A549 (cell line): ENCODE measurements around the gene PPM1G. TPM values are rescaled to one million over a fixed set of nuclear protein-coding genes. Genes with fewer than 3 reads are reported as not detected.

Source experiments
- ATAC-seq, 2 experiments: fragments of 200-7000 bp in 1 of 2; fragments of >200 bp in 1 of 2; cut with Nextera tagmentation in 1 of 2; cut with Tn5 transposase in 1 of 2; 3 replicates each; pipeline versions ENCODE4 v1.8.0 to v1.9.1; 2018 to 2020; ENCODE audit warnings: mild to moderate bottlenecking in 1 of 2, moderate library complexity in 1 of 2
- CTCF ChIA-PET: fragments of 300-600 bp; sonication (Branson Sonifier 250); formaldehyde crosslinking; extraction: SDS; loops from one replicate; lab custom pipeline; 2021; ENCODE audit warnings: antibody characterized with exemption, inconsistent platforms; lab: Yijun Ruan, JAX
- POLR2A ChIA-PET: fragments of 350-600 bp; formaldehyde crosslinking; extraction: SDS; loops from one replicate; lab custom pipeline; 2021; ENCODE audit warnings: antibody characterized with exemption, inconsistent platforms; lab: Yijun Ruan, JAX
- DNase-seq, 2 experiments: peaks; one replicate each; pipeline versions ENCODE4 v3.0.0 to v3.0.0-alpha.2; 2011 to 2016; ENCODE audit warnings: low read depth in 1 of 2, low spot score in 1 of 2
- FAIRE-seq: peaks from 2 replicates; lab custom pipeline; 2011; peaks lifted over from hg19 to GRCh38; lab: Jason Lieb, UNC
- H3K27ac ChIP-seq, 2 experiments: fragments of >200 bp; sonication (Bioruptor Twin); formaldehyde crosslinking; 3 replicates each; pipeline ENCODE4 v1.5.1; 2016 to 2017
- H3K4me1 ChIP-seq: fragments of >200 bp; sonication (Bioruptor Twin); formaldehyde crosslinking; 3 replicates; pipeline ENCODE4 v1.6.1; 2016
- H3K4me2 ChIP-seq: fragments of >200 bp; sonication (Bioruptor Twin); formaldehyde crosslinking; 3 replicates; pipeline ENCODE4 v1.6.1; 2016
- H3K4me3 ChIP-seq: fragments of >200 bp; sonication (Bioruptor Twin); formaldehyde crosslinking; 3 replicates; pipeline ENCODE4 v1.5.1; 2016
- H3K9me3 ChIP-seq: fragments of >200 bp; sonication (Bioruptor Twin); formaldehyde crosslinking; 3 replicates; pipeline ENCODE4 v1.6.1; 2016
- BHLHE40 ChIP-seq: IDR thresholded peaks from 2 replicates; pipeline ENCODE4 v1.6.1; 2012; ENCODE audit warnings: low read depth, low read length, inconsistent platforms
- CBX8 ChIP-seq: fragments of 200-600 bp; sonication (generic); IDR thresholded peaks from 2 replicates; pipeline ENCODE4 v1.6.1; 2016
- CHD4 ChIP-seq: fragments of 200-600 bp; sonication (generic); IDR thresholded peaks from 2 replicates; pipeline ENCODE4 v1.6.1; 2016; ENCODE audit warnings: antibody characterized with exemption, mild to moderate bottlenecking, borderline replicate concordance
- EHMT2 ChIP-seq: fragments of 200-600 bp; sonication (generic); IDR thresholded peaks from 2 replicates; pipeline ENCODE4 v1.6.1; 2016; ENCODE audit warnings: antibody characterized with exemption, low read depth, mild to moderate bottlenecking, moderate library complexity
- GATA3 ChIP-seq: IDR thresholded peaks from 2 replicates; pipeline ENCODE4 v1.6.1; 2012; ENCODE audit warnings: borderline replicate concordance
- JUN ChIP-seq, 2 experiments: fragments of >200 bp; sonication (Bioruptor Twin); formaldehyde crosslinking; IDR thresholded peaks; 2 replicates in 1 of 2; 3 replicates in 1 of 2; pipeline ENCODE4 v1.6.1; 2016 to 2017
- JUNB ChIP-seq: fragments of >200 bp; sonication (Bioruptor Twin); formaldehyde crosslinking; IDR thresholded peaks from 2 replicates; pipeline ENCODE4 v1.6.1; 2016
- KDM5A ChIP-seq: fragments of 200-600 bp; sonication (generic); IDR thresholded peaks from 2 replicates; pipeline ENCODE4 v1.6.1; 2016; ENCODE audit warnings: antibody characterized with exemption, mild to moderate bottlenecking
- MAFK ChIP-seq: fragments of 450-650 bp; IDR thresholded peaks from 2 replicates; pipeline ENCODE4 v1.6.1; 2014; ENCODE audit not compliant: partially characterized antibody
- NFE2L2 ChIP-seq: fragments of 150-350 bp; conservative IDR thresholded peaks from 2 replicates; pipeline ENCODE4 v1.6.1; 2014; ENCODE audit warnings: low read length
- RAD21 ChIP-seq, 2 experiments: fragments of >200 bp in 1 of 2; sonication (Bioruptor Twin) in 1 of 2; formaldehyde crosslinking in 1 of 2; IDR thresholded peaks in 1 of 2; conservative IDR thresholded peaks in 1 of 2; 2 replicates in 1 of 2; 3 replicates in 1 of 2; pipeline ENCODE4 v1.6.1; 2012 to 2018; ENCODE audit warnings: inconsistent platforms in 1 of 2
- TFCP2L1 ChIP-seq: fragments of 250-450 bp; sonication (Bioruptor Pico); IDR thresholded peaks from 2 replicates; pipeline ENCODE4 v1.5.0; 2021; ENCODE audit warnings: mild to moderate bottlenecking
- ZC3H11A ChIP-seq: fragments of 450-650 bp; IDR thresholded peaks from 2 replicates; pipeline ENCODE4 v1.6.1; 2014; ENCODE audit warnings: antibody characterized with exemption, mild to moderate bottlenecking
- WGBS: methylation state at CpG from one replicate; pipeline ENCODE4 v1.1.6; 2017; ENCODE audit errors: missing lambda C conversion rate; 5-methylcytosine and 5-hydroxymethylcytosine counted together
- polyA plus RNA-seq, 4 experiments: library from polyadenylated mRNA; depleted of rRNA in 3 of 4; stranded (reverse); fragments of >200 nt; fragmentation: RNase III in 1 of 4; extraction: RNeasy Plus Mini Kit Qiagen cat#74134 plus additional on column Dnase treatment in 1 of 4; gene quantifications; 2 replicates in 3 of 4; 3 replicates in 1 of 4; pipeline ENCODE4 v1.2.3, GENCODE V29; 2011 to 2017
- TF ChIP-seq, protein P1 (sequence below): fragments of >200 bp; sonication (Bioruptor Twin); formaldehyde crosslinking; IDR thresholded peaks from 2 replicates; pipeline ENCODE4 v1.6.1; 2016
- TF ChIP-seq, protein P2 (sequence below): fragments of >200 bp; sonication (Bioruptor Twin); formaldehyde crosslinking; IDR thresholded peaks from 3 replicates; pipeline ENCODE4 v1.6.1; 2016
- TF ChIP-seq, protein P3 (sequence below): fragments of 450-650 bp; IDR thresholded peaks from 2 replicates; pipeline ENCODE4 v1.6.1; 2014; ENCODE audit warnings: antibody characterized with exemption

PPM1G gene
- polyA plus RNA-seq, 2 of the 4 experiments (the other 2 are of a cell fraction), result 129 to 230 TPM

DNA sequence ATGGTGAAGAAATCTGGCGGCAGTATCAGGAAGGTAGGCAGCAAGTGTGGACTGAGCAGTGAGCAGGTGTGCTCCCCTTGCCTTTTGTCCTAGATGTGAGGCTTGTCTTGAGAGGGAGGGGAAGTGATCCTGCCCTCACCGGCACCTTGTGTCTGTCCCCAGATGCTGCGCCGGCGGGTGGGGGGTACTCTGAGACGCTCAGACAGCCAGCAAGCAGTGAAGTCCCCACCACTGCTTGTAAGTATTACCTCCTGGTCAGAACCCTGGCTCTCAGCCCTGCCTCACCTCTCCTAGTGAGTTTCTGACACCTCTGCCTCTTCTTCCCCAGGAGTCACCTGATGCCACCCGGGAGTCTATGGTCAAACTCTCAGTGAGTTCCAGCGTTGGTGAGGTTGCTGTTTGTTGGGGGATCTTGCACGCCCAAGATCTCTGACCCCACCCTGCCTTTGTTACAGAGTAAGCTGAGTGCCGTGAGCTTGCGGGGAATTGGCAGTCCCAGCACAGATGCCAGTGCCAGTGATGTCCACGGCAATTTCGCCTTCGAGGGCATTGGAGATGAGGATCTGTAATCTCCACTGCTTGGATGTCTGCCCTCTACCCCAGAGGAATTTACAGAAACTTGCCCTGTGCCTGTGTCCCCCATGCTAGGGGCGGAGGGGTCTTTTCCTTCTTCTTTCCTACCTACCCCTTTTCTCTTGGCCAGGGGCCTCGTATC is 33.1 kb downstream of the PPM1G start:
- H3K27ac ChIP-seq, result no peak overlapping the region
- POLR2A ChIA-PET, result no interaction called here

DNA sequence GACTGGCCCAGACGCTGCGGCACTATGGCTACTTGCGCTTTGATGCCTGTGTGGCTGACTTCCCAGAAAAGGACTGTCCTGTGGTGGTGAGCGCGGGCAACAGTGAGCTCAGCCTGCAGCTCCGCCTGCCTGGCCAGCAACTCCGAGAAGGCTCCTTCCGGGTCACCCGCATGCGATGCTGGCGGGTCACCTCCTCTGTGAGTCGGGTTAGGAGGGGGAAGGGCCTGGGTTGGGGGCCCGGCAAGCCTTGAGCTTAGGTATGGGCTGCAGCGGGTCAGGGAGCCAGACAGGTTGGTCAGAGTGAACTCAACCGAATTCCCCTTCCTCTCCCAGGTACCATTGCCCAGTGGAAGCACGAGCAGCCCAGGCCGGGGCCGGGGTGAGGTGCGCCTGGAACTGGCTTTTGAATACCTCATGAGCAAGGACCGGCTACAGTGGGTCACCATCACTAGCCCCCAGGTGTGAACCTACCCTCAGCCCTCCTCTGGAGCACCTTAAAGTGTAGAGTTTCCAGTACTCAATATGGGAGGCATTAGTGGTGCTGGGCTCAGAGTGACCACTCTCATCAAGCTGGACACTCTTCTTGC is 33.8 kb downstream of the PPM1G start:
- no peak overlapping the region for H3K4me3 ChIP-seq
- ChIA-PET POLR2A (no interaction called here), CTCF (interaction anchor here (1.2 to 1.8 kb wide), 3 partner anchors 23 to 55 kb away, joined by 3 to 5 read pairs (median 3); partner anchors contain the start of gene NRBP1)
- ATAC-seq (no peak), FAIRE-seq (no peak), DNase-seq (no peak)
- no peak overlapping the region for H3K4me2 ChIP-seq
- TF ChIP-seq TFCP2L1 (CRISPR knock-in tag) (no peak), JUN (IDR thresholded peaks at IDR 0.05) (peak in 1 of 2 experiments; percentile 24; a peak in 2 of 5 replicates)
- 92% methylated on average over 17 of the region's 20 CpGs for WGBS
- H3K9me3 ChIP-seq, result no peaks in the 10 kb centered on the region
- H3K27ac ChIP-seq, result no peak overlapping the region
- H3K4me1 ChIP-seq, result peaks cover 31% of the 10 kb centered on the region

More for the DNA sequence above, 33.1 kb downstream of the PPM1G start:
- no peak for TF ChIP-seq ZC3H11A
- TF ChIP-seq, protein P1, sequence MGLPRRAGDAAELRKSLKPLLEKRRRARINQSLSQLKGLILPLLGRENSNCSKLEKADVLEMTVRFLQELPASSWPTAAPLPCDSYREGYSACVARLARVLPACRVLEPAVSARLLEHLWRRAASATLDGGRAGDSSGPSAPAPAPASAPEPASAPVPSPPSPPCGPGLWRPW, result no peak
- TF ChIP-seq, protein P2, sequence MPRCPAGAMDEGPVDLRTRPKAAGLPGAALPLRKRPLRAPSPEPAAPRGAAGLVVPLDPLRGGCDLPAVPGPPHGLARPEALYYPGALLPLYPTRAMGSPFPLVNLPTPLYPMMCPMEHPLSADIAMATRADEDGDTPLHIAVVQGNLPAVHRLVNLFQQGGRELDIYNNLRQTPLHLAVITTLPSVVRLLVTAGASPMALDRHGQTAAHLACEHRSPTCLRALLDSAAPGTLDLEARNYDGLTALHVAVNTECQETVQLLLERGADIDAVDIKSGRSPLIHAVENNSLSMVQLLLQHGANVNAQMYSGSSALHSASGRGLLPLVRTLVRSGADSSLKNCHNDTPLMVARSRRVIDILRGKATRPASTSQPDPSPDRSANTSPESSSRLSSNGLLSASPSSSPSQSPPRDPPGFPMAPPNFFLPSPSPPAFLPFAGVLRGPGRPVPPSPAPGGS, result no peak
- no peak for TF ChIP-seq MAFK
- no peak for TF ChIP-seq EHMT2
- no peak for TF ChIP-seq CBX8
- TF ChIP-seq, protein P3, sequence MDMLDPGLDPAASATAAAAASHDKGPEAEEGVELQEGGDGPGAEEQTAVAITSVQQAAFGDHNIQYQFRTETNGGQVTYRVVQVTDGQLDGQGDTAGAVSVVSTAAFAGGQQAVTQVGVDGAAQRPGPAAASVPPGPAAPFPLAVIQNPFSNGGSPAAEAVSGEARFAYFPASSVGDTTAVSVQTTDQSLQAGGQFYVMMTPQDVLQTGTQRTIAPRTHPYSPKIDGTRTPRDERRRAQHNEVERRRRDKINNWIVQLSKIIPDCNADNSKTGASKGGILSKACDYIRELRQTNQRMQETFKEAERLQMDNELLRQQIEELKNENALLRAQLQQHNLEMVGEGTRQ, result no peak
- TF ChIP-seq KDM5A, result no peak
- TF ChIP-seq JUNB, result no peak
- no peak for TF ChIP-seq NFE2L2
- no peak for TF ChIP-seq BHLHE40
- TF ChIP-seq GATA3, result no peak
- TF ChIP-seq CHD4, result no peak
- peaks cover 37% of the 10 kb centered on the region for H3K4me1 ChIP-seq
- no peaks in the 10 kb centered on the region for H3K9me3 ChIP-seq
- CTCF ChIA-PET, result interaction anchor here (0.9 to 6.9 kb wide), 5 partner anchors 23 to 57 kb away, joined by 3 to 50 read pairs (median 3); no protein-coding TSS in a partner anchor
- FAIRE-seq, result no peak
- H3K4me2 ChIP-seq, result no peak overlapping the region
- H3K4me3 ChIP-seq, result no peak overlapping the region
- DNase-seq, result no peak
- no peak for ATAC-seq
- 89% methylated on average over 16 of the region's 16 CpGs for WGBS

DNA sequence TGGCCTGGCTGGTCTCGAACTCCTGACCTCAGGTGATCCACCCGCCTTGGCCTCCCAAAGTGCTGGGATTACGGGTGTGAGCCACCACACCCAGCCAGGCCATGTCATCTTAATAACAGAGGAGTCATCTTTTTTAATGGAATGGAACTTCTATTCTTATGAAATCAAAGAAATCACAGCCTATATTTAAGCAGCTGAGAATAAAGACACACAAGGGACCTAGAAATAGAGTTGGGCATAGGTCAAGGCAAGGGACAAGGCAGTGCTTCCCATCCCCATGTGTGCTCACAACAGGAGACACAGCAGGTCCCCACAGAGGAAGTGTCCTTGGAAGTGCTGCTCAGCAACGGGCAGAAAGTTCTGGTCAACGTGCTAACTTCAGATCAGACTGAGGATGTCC is 35.8 kb downstream of the PPM1G start:
- POLR2A ChIA-PET, result interaction anchor here (0.6 kb wide), 1 partner anchor 11 kb away, joined by 3 read pairs; no protein-coding TSS in a partner anchor
- FAIRE-seq, result no peak
- DNase-seq, result no peak
- no peak overlapping the region for H3K4me3 ChIP-seq
- TF ChIP-seq NFE2L2, result no peak
- TF ChIP-seq, all 56 proteins: peak for 0
- CTCF ChIA-PET, result interaction anchor here (1.4 to 1.7 kb wide), 3 partner anchors 11 to 70 kb away, joined by 3 to 5 read pairs (median 3); partner anchors contain the start of gene NRBP1
- no peak overlapping the region for H3K4me2 ChIP-seq
- H3K4me1 ChIP-seq, result peaks cover 28% of the 10 kb centered on the region
- H3K9me3 ChIP-seq, result no peaks in the 10 kb centered on the region
- WGBS, result 89% methylated on average over 5 of the region's 5 CpGs
- ATAC-seq, result no peak
- H3K27ac ChIP-seq, result no peak overlapping the region

DNA sequence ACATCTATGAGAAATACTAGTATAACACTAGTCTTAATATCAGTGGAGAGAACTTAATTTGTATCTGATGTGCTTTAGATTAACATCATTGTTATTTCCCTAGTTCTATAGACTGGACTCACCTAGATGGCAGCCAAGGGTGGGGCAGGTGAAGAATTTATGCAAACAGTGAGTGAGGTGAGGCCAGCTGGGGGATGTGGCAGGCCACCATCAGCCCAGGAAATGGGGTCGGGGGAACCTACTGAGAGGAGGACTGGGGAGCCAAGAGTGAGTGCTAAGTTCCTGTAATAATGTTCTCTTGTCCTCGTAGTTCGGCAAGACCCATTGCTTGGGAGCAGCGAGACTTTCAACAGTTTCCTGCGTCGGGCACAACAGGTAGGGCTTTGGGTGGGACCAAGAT is 36.5 kb downstream of the PPM1G start:
- ChIA-PET POLR2A (no interaction called here), CTCF (interaction anchor here (1.6 to 3.9 kb wide), 5 partner anchors 8 to 108 kb away, joined by 3 to 28 read pairs (median 5); partner anchors contain the start of genes MPV17 and ZNF513)
- FAIRE-seq (no peak), ATAC-seq (no peak), DNase-seq (no peak)
- H3K4me1 ChIP-seq, result peaks cover 24% of the 10 kb centered on the region
- H3K4me3 ChIP-seq, result no peak overlapping the region
- H3K27ac ChIP-seq, result no peak overlapping the region
- H3K9me3 ChIP-seq, result no peaks in the 10 kb centered on the region
- H3K4me2 ChIP-seq, result peak overlapping the region; percentile 93; the same call in 2 of the 3 replicates
- no peak for TF ChIP-seq RAD21 (conservative IDR thresholded peaks at IDR 0.05 in 1 of 2, IDR thresholded peaks at IDR 0.05 in 1 of 2)
- WGBS, result 94% methylated on average over 6 of the region's 6 CpGs
